Measurements from ENCODE around the gene SNTB2. TPM values are rescaled to one million over a fixed set of nuclear protein-coding genes. Genes with fewer than 3 reads are reported as not detected.

The SNTB2 gene
- total and polyA plus RNA-seq, 2 of the 8 experiments (the other 6 are each of a cell fraction or from before 2014, with no cell fraction given) = 6.0 to 16.1 TPM

DNA sequence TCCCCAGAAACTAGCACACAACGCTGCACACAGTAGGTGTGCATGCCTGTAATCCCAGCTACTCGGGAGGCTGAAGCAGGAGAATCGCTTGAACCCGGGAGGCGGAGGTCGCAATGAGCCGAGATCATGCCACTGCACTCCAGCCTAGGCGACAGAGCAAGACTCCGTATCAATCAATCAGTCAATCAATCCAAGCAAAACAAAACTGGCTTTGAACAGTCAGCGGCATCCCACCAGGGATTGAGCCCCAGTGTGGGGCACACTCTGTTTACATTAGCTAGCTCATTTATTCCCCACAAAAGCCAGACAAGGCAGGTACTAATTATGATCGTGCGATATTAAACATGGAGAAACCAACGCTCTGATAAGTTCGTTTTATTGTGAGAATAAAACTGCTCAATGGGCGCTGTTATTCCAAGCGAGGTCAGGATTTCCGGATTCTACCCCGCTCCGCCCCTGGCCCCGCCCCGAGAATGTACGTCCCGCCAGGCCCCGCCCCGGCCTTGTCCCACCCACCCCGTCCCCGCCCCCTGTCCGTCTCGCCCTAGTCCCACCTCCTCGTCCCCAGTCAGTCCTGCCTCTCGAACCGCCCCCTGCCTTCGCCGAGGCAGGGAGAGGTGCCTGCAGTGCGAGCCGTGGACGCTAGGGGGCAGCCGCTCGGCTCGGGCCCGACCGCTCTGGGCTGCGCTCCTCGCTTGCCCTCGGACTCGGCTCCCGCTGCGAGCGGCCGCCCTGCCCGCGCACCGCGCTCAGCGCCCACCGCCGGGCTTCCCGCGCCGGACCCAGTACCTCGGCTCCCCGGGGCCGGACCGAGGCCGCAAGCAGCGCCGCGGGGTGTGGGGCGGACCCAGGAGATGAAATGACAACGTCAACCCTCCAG is 123.9 kb downstream of the SNTB2 start, which contains the start of gene VPS4A (continued):
- TF ChIP-seq PHF8 (conservative IDR thresholded peaks at IDR 0.05; ENCODE audit: low read depth, low read length) (peak; percentile 78; the same call in 1 of the 2 replicates), SP2 (IDR thresholded peaks at IDR 0.05; ENCODE audit: low read length) (peak; percentile 74), TEAD4 (IDR thresholded peaks at IDR 0.05; ENCODE audit: low read depth, low read length) (no peak), ATF3 (IDR thresholded peaks at IDR 0.05; ENCODE audit: insufficient read depth, low read depth, low read length) (no peak), NRF1 (IDR thresholded peaks at IDR 0.05; ENCODE audit: low read depth, low read length) (no peak), BCL11A (IDR thresholded peaks at IDR 0.05; ENCODE audit: low read depth in 2 of 2, low read length in 2 of 2) (no peak), SP4 (IDR thresholded peaks at IDR 0.05; ENCODE audit: low read length) (no peak), MAX (IDR thresholded peaks at IDR 0.05) (peak; percentile 60), HDAC2 (IDR thresholded peaks at IDR 0.05; ENCODE audit: borderline replicate concordance in 1 of 2, low read depth in 2 of 2, low read length in 2 of 2) (no peak), EZH2 (IDR thresholded peaks at IDR 0.05; ENCODE audit: low read depth, low read length, severe bottlenecking) (no peak), EP300 (IDR thresholded peaks at IDR 0.05; ENCODE audit: borderline replicate concordance in 1 of 2, low read depth in 2 of 2, low read length in 2 of 2) (no peak; a peak in 1 of 3 replicates), KDM4A (IDR thresholded peaks at IDR 0.05; ENCODE audit: low read depth, low read length, severe bottlenecking) (no peak), ASH2L (IDR thresholded peaks at IDR 0.05; ENCODE audit: low read length) (no peak), GTF2F1 (IDR thresholded peaks at IDR 0.05; ENCODE audit: borderline replicate concordance, low read depth, low read length) (no peak), TBP (IDR thresholded peaks at IDR 0.05; ENCODE audit: low read depth, low read length) (peak; percentile 56; the same call in 1 of the 2 replicates), CHD2 (IDR thresholded peaks at IDR 0.05; ENCODE audit: low read length) (no peak), SRF (IDR thresholded peaks at IDR 0.05; ENCODE audit: low read depth, low read length) (no peak), EGR1 (IDR thresholded peaks at IDR 0.05; ENCODE audit: borderline replicate concordance, low read depth, low read length) (peak; percentile 65; the same call in 1 of the 2 replicates), RAD21 (IDR thresholded peaks at IDR 0.05 in 1 of 2, conservative IDR thresholded peaks at IDR 0.05 in 1 of 2; ENCODE audit: low read depth in 2 of 2, low read length in 2 of 2) (peak; percentile 19 to 44; a peak in 3 of 4 replicates), JUN (IDR thresholded peaks at IDR 0.05; ENCODE audit: low read depth, low read length) (no peak), CREB1 (IDR thresholded peaks at IDR 0.05) (peak; percentile 57; the same call in 1 of the 2 replicates), SIN3A (conservative IDR thresholded peaks at IDR 0.05 in 1 of 2, IDR thresholded peaks at IDR 0.05 in 1 of 2; ENCODE audit: low read depth in 1 of 2, low read length in 2 of 2) (peak in 1 of 2 experiments; percentile 84; a peak in 2 of 4 replicates)
